ENCODE results near the gene LRIG2. TPM values are rescaled to one million over a fixed set of nuclear protein-coding genes. Genes with fewer than 3 reads are reported as not detected.
"Not testable (repeated sequence)": the region's sequence is repeated elsewhere in the genome, so short reads cannot be mapped to it uniquely, and the experiment has no call there.

The LRIG2 gene
- total RNA-seq, 3 donors from 2014 or later (not counting 1 experiment from before 2014, with no cell fraction given) = 20.2 to 28.5 (median 23.7) TPM

- WGBS (ENCODE audit: insufficient coverage) = under 1% methylated on average over 22 of the region's 22 CpGs
- H3K27ac Mint-ChIP-seq = peak overlapping the region; percentile 95 to 99
- Histone ChIP-seq H3K4me1 (ENCODE audit: control insufficient read depth, insufficient read depth, low read length) (peaks cover 10% of the 10 kb centered on the region), H3K27ac (ENCODE audit: low read length) (peak overlapping the region; percentile 58), H3K9me3 (ENCODE audit: control insufficient read depth, insufficient read depth, low read length) (no peaks in the 10 kb centered on the region), H3K27me3 (ENCODE audit: control insufficient read depth, insufficient read depth, low read length) (no peaks in the 10 kb centered on the region), H3K4me3 (ENCODE audit: low read length) (peak overlapping the region; percentile 72), H3K36me3 (ENCODE audit: control insufficient read depth, insufficient read depth, low read length) (no peaks in the 10 kb centered on the region)
- no peaks in the 10 kb centered on the region for H3K27me3 Mint-ChIP-seq (ENCODE audit: low read depth in 2 of 2)
- intact Hi-C loops (cut with micrococcal nuclease) = loop anchor here (2.0 to 10.0 kb wide), 5 partner anchors 119 to 691 kb away; partner anchors contain the start of genes CAPZA1, SLC16A1 and ST7L
- H3K9me3 Mint-ChIP-seq = no peaks in the 10 kb centered on the region
- H3K36me3 Mint-ChIP-seq = no peaks in the 10 kb centered on the region
- DNase-seq (no peak), ATAC-seq (peak; percentile 12 to 22 (median 16))
- no peak for TF ChIP-seq CTCF (IDR thresholded peaks at IDR 0.05)
- peak overlapping the region; percentile 97 for H3K4me3 Mint-ChIP-seq
- H3K4me1 Mint-ChIP-seq = peaks cover 19 to 32% of the 10 kb centered on the region in 2 donors
Measured at GRCh38 chr1:113073479-113073950, 517 bp downstream of the LRIG2 start.

- Mint-ChIP-seq H3K27ac (peak overlapping the region; percentile 95 to 99), H3K4me3 (peak overlapping the region; percentile 97), H3K36me3 (no peaks in the 10 kb centered on the region), H3K9me3 (no peaks in the 10 kb centered on the region), H3K27me3 (ENCODE audit: low read depth in 2 of 2) (no peaks in the 10 kb centered on the region), H3K4me1 (peaks cover 19 to 32% of the 10 kb centered on the region in 2 donors)
- intact Hi-C loops (cut with micrococcal nuclease) = loop anchor here (5.0 to 10.0 kb wide), 3 partner anchors 119 to 691 kb away; partner anchors contain the start of genes CAPZA1, SLC16A1 and ST7L
- H3K27ac ChIP-seq (ENCODE audit: low read length) = no peak overlapping the region
- no peaks in the 10 kb centered on the region for H3K27me3 ChIP-seq (ENCODE audit: control insufficient read depth, insufficient read depth, low read length)
- WGBS (ENCODE audit: insufficient coverage) = 70% methylated on average over 6 of the region's 6 CpGs
- DNase-seq (no peak), ATAC-seq (no peak)
- H3K4me1 ChIP-seq (ENCODE audit: control insufficient read depth, insufficient read depth, low read length) = peaks cover 10% of the 10 kb centered on the region
- peaks cover 2% of the 10 kb centered on the region for H3K36me3 ChIP-seq (ENCODE audit: control insufficient read depth, insufficient read depth, low read length)
- no peak for TF ChIP-seq CTCF (IDR thresholded peaks at IDR 0.05)
- no peaks in the 10 kb centered on the region for H3K9me3 ChIP-seq (ENCODE audit: control insufficient read depth, insufficient read depth, low read length)
- H3K4me3 ChIP-seq (ENCODE audit: low read length) = no peak overlapping the region
Measured at GRCh38 chr1:113074237-113074636, 1.2 kb downstream of the LRIG2 start.

- ATAC-seq; H3K27me3 ChIP-seq (ENCODE audit: control insufficient read depth, insufficient read depth, low read length); H3K4me1 ChIP-seq (ENCODE audit: control insufficient read depth, insufficient read depth, low read length); H3K4me3 ChIP-seq (ENCODE audit: low read length); H3K36me3 ChIP-seq (ENCODE audit: control insufficient read depth, insufficient read depth, low read length); H3K9me3 Mint-ChIP-seq; H3K4me3 Mint-ChIP-seq; H3K27ac Mint-ChIP-seq; H3K36me3 Mint-ChIP-seq; H3K27me3 Mint-ChIP-seq (ENCODE audit: low read depth in 2 of 2); H3K9me3 ChIP-seq (ENCODE audit: control insufficient read depth, insufficient read depth, low read length); DNase-seq; H3K27ac ChIP-seq (ENCODE audit: low read length): not testable (repeated sequence)
- 96% methylated on average over 2 of the region's 2 CpGs for WGBS (ENCODE audit: insufficient coverage)
- intact Hi-C loops (cut with micrococcal nuclease) = loop anchor here (10.0 kb wide), 2 partner anchors 123 to 687 kb away; partner anchors contain the start of gene SLC16A1
- peaks cover 21 to 30% of the 10 kb centered on the region in 2 donors for H3K4me1 Mint-ChIP-seq
Measured at GRCh38 chr1:113077978-113078377, 5.0 kb downstream of the LRIG2 start.

GRCh38 chr1:113086541-113086940, 13.5 kb downstream of the LRIG2 start:
- no peak for TF ChIP-seq CTCF (IDR thresholded peaks at IDR 0.05)
- Histone ChIP-seq H3K36me3 (ENCODE audit: control insufficient read depth, insufficient read depth, low read length) (peaks cover 2% of the 10 kb centered on the region), H3K27me3 (ENCODE audit: control insufficient read depth, insufficient read depth, low read length) (no peaks in the 10 kb centered on the region), H3K9me3 (ENCODE audit: control insufficient read depth, insufficient read depth, low read length) (no peaks in the 10 kb centered on the region), H3K4me1 (ENCODE audit: control insufficient read depth, insufficient read depth, low read length) (no peaks in the 10 kb centered on the region), H3K27ac (ENCODE audit: low read length) (no peak overlapping the region), H3K4me3 (ENCODE audit: low read length) (no peak overlapping the region)
- H3K36me3 Mint-ChIP-seq = no peaks in the 10 kb centered on the region
- H3K9me3 Mint-ChIP-seq = peaks cover 0 to 3% of the 10 kb centered on the region in 2 donors
- intact Hi-C loops (cut with micrococcal nuclease) = no loop called here
- peaks cover 32 to 34% of the 10 kb centered on the region in 2 donors for H3K4me1 Mint-ChIP-seq
- peak overlapping the region in 1 of 2 donors; percentile 11 for H3K27ac Mint-ChIP-seq
- H3K27me3 Mint-ChIP-seq (ENCODE audit: low read depth in 2 of 2) = no peaks in the 10 kb centered on the region
- 100% methylated on average over 1 of the region's 2 CpGs for WGBS (ENCODE audit: insufficient coverage)
- DNase-seq (no peak), ATAC-seq (no peak)
- H3K4me3 Mint-ChIP-seq = no peak overlapping the region
